CD4-positive, alpha-beta T cell treated with Interleukin-17A for 1 hour (primary cell): ENCODE measurements around the gene OR8D2.

Experiments
- DNase-seq: peaks from one replicate; pipeline ENCODE4 v3.0.0-alpha.2; 2020

Gene OR8D2

DNA sequence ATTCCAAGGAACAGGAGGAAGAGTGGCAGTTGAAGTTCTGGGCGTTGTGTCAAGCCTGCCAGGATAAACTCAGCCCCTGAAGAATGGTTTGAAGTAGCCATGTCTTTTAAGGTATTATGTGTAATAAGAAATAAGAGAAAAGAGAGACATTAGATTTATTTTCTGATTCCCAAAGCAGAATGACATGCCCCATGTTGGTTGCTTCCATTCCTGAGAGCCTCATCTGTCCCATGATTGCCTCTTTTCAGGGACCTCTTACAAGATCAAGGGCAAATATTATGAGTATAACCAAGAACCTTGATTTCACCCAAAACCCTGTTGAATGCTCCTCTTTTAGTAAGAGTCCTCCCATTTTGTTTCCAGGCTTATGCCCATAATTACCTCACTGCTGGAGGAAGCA is at the start of gene OR8D2:
Gene OR8D2 (minus strand): TSS at position 101 of the 400 bp plus-strand sequence. CDS start 0 bp downstream, at position 101.
- DNase-seq: no peak

DNA sequence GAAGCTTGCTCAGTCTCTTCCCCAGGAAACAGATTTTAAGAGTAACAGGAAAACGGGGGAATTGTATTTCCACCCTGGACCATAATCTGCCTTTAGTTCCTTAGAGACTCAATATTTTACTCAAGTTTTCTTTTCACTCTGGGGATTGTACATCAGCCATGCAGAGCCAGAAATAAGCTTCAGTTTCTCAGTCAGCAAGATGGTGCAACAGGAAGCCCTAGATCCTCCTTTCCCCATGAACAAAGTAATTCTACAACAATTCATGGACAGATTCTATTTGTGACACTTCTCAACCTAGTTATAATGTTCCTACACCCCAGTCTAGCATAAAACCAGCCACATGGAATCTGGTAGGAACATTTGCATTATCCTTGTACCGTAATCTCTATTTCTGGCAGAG is 39.6 kb upstream of the OR8D2 start:
- no peak for DNase-seq

DNA sequence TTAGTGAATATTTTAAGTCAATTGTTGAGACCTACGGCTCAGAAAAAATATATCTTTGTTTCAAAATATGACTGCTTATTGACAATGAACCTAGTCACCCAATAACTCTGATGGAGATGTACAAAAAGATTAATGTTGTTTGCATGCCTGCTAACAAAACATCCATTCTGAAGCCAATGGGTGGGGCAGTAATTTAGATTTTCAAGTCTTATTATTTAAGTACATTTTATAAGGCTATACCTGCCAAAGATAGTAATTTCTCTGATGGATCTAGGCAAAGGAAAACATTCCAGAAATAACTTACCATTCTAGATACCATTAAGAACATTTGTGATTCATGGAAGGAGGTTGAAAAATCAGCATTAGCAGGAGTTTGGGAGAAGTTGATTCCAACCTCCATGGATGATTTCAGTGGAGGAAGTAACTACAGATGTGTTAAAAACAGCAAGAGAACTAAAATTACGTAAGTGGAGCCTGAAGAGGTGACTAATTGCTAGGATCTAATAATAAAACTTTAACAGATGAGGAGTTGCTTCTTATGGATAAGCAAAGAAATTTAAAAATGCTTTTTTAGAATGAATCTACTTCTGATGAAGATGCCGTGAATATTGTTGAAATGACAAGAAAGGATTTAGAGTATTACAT is 26.4 kb upstream of the OR8D2 start:
- DNase-seq: no peak

DNA sequence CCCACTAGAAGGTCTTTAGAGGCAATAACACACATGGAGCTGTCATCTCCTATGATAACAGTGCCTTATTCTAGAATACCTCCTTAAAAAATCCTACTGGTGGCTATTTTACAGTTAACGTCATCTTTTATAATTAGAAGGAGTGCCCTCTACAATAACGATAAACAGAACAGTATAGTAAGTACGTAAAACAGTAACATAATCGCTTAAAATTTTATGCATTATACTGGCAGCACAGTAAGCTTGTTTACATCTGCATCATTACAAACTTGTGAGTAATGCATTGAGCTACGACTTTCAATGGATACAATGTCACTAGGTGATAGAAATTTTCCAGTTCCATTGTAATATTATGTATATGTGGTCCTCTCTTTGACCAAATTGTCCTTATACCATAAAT is 24.3 kb upstream of the OR8D2 start:
- DNase-seq: no peak

GRCh38 chr11:124340142-124340447 is 20.1 kb upstream of the OR8D2 start:
- no peak for DNase-seq

DNA sequence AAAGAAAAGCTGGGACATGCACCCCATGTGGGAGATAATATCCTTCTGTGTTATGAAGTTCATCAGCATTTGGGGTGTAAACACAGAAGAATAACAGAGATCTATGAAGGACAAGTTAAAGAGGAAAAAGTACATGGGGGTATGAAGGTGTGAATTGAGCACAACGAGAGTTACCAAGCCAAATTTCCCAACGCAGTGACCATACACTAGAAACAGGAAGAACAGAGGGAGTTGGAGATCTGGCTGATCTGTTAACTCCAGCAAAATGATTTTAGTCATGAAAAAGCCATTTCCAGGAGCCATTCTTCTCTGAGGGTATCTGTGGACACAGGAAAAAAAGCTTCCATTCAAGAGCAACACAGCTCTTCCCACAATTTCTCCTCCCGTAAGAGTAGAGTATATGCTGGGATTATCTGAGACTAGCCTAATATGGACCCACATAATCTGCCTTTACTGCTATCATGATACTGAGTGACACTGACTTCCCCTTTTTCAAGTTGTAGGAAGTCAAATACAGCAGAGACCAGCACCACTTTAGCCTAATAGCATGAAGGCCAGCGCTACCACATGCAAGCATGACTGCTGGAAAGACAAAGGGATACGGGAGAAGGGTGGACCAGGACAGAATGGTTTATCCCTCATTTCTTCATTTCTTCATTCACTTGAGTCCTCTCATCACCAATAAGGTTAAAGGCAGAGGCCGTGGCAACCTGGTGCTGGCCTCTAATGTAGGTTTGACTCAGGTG is 19.6 kb upstream of the OR8D2 start:
- no peak for DNase-seq

- DNase-seq: no peak
Observed at GRCh38 chr11:124331873-124332272, 11.9 kb upstream of the OR8D2 start.

DNA sequence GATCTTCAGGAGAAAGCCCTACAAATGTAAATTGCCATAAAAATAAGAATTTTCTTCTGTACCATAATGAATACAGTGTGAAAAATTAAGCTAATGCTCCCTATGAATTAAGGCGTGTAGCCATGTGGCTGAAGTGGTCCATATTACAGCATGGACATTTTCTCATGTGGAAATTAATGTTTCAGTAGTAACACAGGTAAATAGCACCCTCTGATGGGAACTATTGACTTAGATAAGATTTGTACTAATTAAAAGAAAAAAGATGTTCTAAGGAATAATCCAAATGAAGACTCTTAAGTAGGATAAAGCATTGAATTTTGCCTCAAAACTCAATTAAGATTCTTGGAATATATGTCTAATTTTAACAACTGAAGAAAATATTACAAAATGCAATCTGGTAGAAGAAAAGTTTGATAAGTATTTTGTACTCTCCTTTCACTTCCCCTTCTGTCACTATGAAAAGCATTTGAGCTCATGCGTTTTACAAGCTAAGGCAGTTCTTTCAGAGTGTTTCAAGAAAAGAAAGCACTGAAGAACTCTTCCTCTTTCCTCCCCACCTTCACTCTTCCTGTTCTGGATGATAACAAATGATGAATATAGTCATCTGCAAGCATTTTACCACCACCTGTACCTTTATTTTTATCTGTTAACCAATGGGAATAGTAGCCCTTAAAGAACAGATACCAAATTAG is 9.9 kb upstream of the OR8D2 start:
- DNase-seq: no peak

DNA sequence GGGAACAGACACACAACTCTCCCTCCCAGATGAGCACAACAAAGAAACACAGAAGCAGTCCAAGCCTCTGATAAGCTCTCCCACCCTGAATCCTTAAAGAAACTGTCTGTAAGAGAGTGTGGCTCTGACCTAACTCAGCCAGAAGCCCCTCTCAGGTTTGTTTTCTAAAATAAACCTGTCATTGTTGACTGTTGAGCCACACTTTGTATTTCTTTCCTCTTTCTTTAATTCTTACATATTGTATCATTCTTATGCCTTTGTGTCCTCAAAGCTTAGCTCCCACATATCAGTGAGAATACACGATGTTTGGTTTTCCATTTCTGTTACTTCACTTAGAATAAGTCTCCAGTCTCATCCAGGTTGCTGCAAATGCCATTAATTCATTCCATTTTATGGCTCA is 7.8 kb upstream of the OR8D2 start:
- no peak for DNase-seq

DNA sequence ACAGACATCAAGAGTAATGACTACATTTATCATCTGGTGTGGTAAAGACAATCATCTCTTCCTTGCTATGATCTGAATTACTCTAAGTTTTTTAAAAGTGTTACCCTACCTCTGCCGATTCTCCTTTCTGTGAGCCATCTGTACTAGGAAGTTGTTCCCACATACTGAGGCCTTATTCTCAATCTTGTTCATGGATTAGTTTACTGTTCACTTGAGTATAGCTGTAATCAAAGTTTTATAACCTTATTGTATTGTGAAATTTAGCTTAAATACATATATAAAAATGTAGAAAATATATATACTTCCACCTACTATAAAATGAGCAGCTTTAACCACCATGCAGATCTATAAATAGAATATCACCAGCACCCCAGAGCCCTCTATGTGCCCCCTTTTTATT is 2.4 kb upstream of the OR8D2 start:
- DNase-seq: no peak

DNA sequence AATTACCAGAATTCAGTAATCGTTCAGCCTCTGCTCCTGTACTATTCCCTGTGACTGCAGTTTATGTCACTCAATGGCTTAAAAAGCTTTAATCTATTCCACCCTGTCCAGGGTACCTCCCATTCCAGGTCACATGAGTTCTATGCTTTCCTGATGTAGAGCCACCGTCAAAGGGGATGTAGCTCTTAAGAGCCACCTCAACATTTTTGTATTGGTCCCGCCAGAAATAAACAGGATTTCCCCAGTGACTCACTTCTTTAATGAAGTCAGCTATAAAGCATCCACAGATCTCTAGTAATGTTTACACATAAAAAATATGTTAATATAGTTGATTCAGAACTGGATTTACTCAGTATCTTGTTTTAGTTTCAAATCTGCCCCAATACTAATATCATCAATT is 4.9 kb downstream of the OR8D2 start:
- no peak for DNase-seq

GRCh38 chr11:124313849-124314248 is 6.1 kb downstream of the OR8D2 start, which contains the start of gene OR8D1:
Gene OR8D1 (minus strand): TSS chr11:124313949. CDS start chr11:124310766, 3,183 bp downstream.
- no peak for DNase-seq

- DNase-seq: no peak
Observed at GRCh38 chr11:124313131-124313530, 6.9 kb downstream of the OR8D2 start.

GRCh38 chr11:124311670-124312069 is 8.3 kb downstream of the OR8D2 start:
- DNase-seq: no peak

DNA sequence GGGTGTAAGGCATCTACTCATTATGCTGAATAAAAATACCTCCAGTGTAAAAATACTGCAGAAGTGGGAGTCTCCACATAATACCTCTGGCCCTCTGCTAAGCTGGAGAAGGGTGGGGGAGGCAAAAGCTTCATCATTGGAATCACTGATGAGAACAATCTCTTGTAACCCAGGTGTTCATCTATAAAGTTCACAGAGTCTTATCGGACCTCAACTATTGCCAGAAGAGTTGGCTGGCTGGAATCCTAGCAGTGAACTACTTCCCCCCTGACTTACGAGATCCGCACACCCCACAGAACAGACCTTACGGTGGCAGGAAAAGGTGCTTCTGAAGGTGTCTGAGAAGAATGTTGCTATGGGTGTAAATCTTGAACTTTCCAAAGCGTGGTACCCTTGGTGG is 8.7 kb downstream of the OR8D2 start:
- no peak for DNase-seq

GRCh38 chr11:124310721-124311120 is 9.3 kb downstream of the OR8D2 start:
- DNase-seq: no peak

DNA sequence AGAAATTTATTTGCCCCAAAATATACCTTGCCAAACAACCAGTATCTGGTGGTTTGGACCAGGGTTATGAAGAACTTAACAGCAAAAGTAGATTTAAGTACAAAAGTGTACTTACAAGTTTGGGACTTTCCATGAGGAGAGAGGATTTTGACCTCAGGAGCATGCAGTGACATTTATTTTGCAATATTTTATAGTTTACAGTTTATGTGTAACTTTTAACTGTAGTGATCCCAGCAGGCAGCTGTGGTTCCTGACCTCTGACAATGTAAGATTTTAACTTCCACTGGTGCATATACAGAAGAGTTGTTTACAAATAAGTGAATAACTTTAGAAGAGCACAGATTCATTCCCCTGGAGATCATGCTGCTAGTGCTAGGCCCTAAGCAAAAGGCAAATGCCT is 12.9 kb downstream of the OR8D2 start:
- DNase-seq: no peak

- DNase-seq: no peak
Observed at GRCh38 chr11:124302347-124303125, 17.5 kb downstream of the OR8D2 start.

DNA sequence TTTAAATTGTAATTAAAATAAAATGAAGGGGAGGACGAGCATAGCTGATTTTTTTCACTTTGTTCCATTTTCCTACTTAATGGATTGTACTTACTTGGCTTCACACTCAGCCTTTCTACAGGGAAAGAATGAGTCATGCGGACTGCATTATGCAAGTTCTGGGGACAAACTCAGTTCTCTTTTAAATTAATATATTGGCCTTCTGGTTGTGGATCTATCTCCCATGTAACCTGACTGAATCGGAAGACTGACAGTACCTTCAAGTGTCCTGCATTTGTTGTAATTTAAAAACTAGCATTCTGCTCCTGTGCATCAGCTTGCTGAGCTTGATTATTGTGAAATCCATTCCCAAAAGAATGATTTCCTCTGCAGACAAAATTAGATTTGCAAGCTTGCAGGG is 18.4 kb downstream of the OR8D2 start:
- no peak for DNase-seq

DNA sequence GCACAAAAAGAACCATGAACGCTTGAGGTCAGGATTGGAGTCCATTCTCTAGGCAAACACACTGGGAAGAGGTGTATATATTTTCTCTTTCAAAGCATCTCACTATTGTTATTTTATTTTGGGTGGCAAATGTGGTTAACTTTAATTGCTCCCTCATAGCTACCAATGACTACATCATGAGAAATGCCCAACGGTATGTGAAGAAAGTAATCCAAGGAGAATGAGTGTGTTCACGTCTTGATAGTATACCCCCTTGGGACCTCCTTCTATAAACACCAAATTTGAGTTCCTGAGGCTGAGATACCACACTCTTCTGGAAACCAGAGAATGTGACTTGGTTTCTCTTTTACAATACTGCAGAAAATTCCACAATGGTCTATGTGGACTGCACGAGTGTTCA is 22.1 kb downstream of the OR8D2 start:
- no peak for DNase-seq

- no peak for DNase-seq
Observed at GRCh38 chr11:124296016-124296415, 24.0 kb downstream of the OR8D2 start.

DNA sequence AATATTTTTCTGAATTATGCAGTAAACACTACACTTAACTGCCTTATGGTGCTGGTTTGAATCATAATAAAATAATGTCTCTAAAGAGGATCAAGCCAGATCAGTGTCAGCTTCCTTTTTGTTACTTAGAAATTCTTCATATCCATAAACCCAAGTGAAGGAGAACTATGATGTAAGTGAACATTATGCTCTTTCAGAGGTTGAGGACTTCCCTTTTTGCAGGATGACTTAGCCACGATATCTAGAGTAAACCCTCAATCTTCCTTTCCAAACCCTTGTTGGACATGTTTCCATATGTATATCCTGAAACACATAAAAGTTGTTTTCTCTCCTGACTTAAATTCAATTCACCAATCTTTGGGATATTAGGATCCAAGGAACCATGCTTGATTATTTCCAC is 25.3 kb downstream of the OR8D2 start:
- DNase-seq: no peak

DNA sequence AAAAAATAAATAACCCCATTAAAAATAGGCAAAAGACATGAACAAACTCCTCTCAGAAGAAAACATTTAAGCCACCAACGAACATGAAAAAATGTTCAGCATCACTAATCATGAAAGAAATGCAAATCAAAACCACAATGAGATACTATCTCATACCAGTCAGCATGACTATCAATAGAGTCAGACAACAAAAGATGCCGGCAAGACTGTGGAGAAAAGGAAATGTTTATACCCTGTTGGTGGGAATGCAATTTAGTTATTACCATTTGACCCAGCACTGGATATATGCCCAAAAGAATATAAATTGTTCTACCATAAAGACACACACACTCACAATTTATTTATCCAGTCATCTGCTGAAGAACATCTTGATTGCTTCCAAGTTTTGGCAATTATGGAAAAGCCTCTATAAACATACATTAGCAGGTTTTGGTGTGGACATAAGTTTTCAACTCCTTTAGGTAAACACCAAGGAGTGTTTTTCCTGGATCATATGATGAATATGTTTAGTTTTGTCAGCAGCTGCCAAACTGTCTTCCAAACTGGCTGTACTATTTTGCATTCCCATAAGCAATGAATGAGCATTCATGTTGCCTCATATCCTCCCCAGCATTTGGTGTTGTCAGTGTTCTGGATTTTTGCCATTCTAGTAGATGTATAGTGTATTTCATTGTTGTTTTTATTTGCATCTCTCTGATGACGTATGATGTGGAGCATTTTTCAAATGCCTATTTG is 34.2 kb downstream of the OR8D2 start:
- no peak for DNase-seq
